SK-N-SH (cell line): ENCODE data around the gene SEC24B. TPM values are rescaled to one million over a fixed set of nuclear protein-coding genes. Genes with fewer than 3 reads are reported as not detected.

Source experiments
- CTCF ChIA-PET: fragments of 300-600, 350-600 bp; formaldehyde crosslinking; extraction: SDS; loops from one replicate; lab custom pipeline; 2021; lab: Yijun Ruan, JAX
- POLR2A ChIA-PET: fragments of 350-600 bp; sonication (Branson Sonifier 250); formaldehyde crosslinking; extraction: SDS; loops from one replicate; lab custom pipeline; 2020; ENCODE audit warnings: antibody characterized with exemption, inconsistent platforms; lab: Yijun Ruan, JAX
- DNase-seq: peaks from one replicate; pipeline ENCODE4 v3.0.0; 2012
- H2AFZ ChIP-seq: fragments of 200-600 bp; sonication (generic); 2 replicates; pipeline ENCODE4 v1.8.1; 2016; ENCODE audit warnings: antibody characterized with exemption, mild to moderate bottlenecking, low read depth
- H3F3A ChIP-seq: fragments of 200-600 bp; sonication (generic); replicated peaks from 2 replicates; pipeline ENCODE3; 2016; ENCODE audit warnings: antibody characterized with exemption, mild to moderate bottlenecking; ENCODE audit not compliant: insufficient read depth
- H3K27ac ChIP-seq, 2 experiments: fragments of 200-500 bp in 1 of 2; fragments of 200-600 bp in 1 of 2; sonication (Bioruptor generic) in 1 of 2; sonication (generic), shearing (Covaris generic) in 1 of 2; 2 replicates each; pipeline versions ENCODE4 v1.5.1 to v1.6.1; 2014 to 2016; ENCODE audit warnings: low read depth in 2 of 2, inconsistent platforms in 1 of 2, low read length in 1 of 2, mild to moderate bottlenecking in 1 of 2, mixed read lengths in 1 of 2
- H3K27me3 ChIP-seq: fragments of 200-600 bp; sonication (generic), shearing (Covaris generic); 2 replicates; pipeline ENCODE4 v1.6.1; 2016; ENCODE audit warnings: mixed run types; ENCODE audit not compliant: insufficient read depth
- H3K36me3 ChIP-seq, 2 experiments: fragments of 200-500 bp in 1 of 2; fragments of 200-600 bp in 1 of 2; sonication (Bioruptor generic) in 1 of 2; sonication (generic) in 1 of 2; replicated peaks in 1 of 2; 2 replicates each; pipeline versions ENCODE3 to v1.5.1; 2014 to 2016; ENCODE audit warnings: low read length in 1 of 2, mild to moderate bottlenecking in 1 of 2; ENCODE audit not compliant: insufficient read depth in 2 of 2, control insufficient read depth in 1 of 2
- H3K4me1 ChIP-seq, 2 experiments: fragments of 200-500 bp in 1 of 2; fragments of 200-600 bp in 1 of 2; sonication (Bioruptor generic) in 1 of 2; sonication (generic), shearing (Covaris generic) in 1 of 2; 2 replicates each; pipeline versions ENCODE4 v1.5.1 to v1.6.1; 2014 to 2016; ENCODE audit warnings: low read depth in 1 of 2, low read length in 1 of 2, mixed run types in 1 of 2; ENCODE audit not compliant: insufficient read depth in 2 of 2, control insufficient read depth in 1 of 2
- H3K4me2 ChIP-seq: fragments of 200-600 bp; sonication (generic), shearing (Covaris generic); 2 replicates; pipeline ENCODE4 v1.6.1; 2017; ENCODE audit warnings: mixed run types
- H3K4me3 ChIP-seq, 2 experiments: fragments of 200-500 bp in 1 of 2; fragments of 200-600 bp in 1 of 2; sonication (Bioruptor generic) in 1 of 2; sonication (generic), shearing (Covaris generic) in 1 of 2; 2 replicates each; pipeline versions ENCODE4 v1.5.1 to v1.8.1; 2014 to 2016; ENCODE audit warnings: low read depth in 2 of 2, inconsistent platforms in 1 of 2, low read length in 1 of 2, mild to moderate bottlenecking in 1 of 2, mixed read lengths in 1 of 2, moderate library complexity in 1 of 2
- H3K79me2 ChIP-seq: fragments of 200-600 bp; sonication (generic); 2 replicates; pipeline ENCODE4 v1.8.1; 2017; ENCODE audit warnings: mild to moderate bottlenecking; ENCODE audit not compliant: insufficient read depth
- H3K9ac ChIP-seq: fragments of 200-600 bp; sonication (generic); 2 replicates; pipeline ENCODE4 v1.6.1; 2017; ENCODE audit warnings: mixed run types
- H3K9me2 ChIP-seq: fragments of 200-600 bp; sonication (generic); 2 replicates; pipeline ENCODE4 v1.6.1; 2017; ENCODE audit warnings: mixed run types
- H3K9me3 ChIP-seq: fragments of 200-600 bp; sonication (generic); 2 replicates; pipeline ENCODE4 v1.6.1; 2017; ENCODE audit warnings: mixed run types, mild to moderate bottlenecking, moderate library complexity
- H4K20me1 ChIP-seq: fragments of 200-600 bp; sonication (generic); 2 replicates; pipeline ENCODE4 v1.6.1; 2017; ENCODE audit warnings: mild to moderate bottlenecking, mixed run types; ENCODE audit not compliant: insufficient read depth
- CHD2 ChIP-seq: fragments of 150-350 bp; IDR thresholded peaks from 2 replicates; pipeline ENCODE4 v1.6.1; 2018; ENCODE audit warnings: low read length; ENCODE audit not compliant: partially characterized antibody
- ELF1 ChIP-seq: IDR thresholded peaks from 2 replicates; pipeline ENCODE4 v1.4.0; 2012
- EZH2phosphoT487 ChIP-seq: fragments of 200-600 bp; sonication (generic); IDR thresholded peaks from 2 replicates; pipeline ENCODE4 v1.6.1; 2017; ENCODE audit warnings: low read depth, mixed run types, mild to moderate bottlenecking, antibody characterized with exemption, moderate library complexity, borderline replicate concordance
- FOSL2 ChIP-seq: IDR thresholded peaks from 2 replicates; pipeline ENCODE4 v1.4.0; 2012; ENCODE audit warnings: low read depth, mild to moderate bottlenecking, moderate library complexity, borderline replicate concordance
- FOXJ3 ChIP-seq: sonication (generic); formaldehyde crosslinking; IDR thresholded peaks from 2 replicates; pipeline ENCODE4 v1.5.1; 2020; ENCODE audit warnings: mild to moderate bottlenecking, missing genetic modification reagents
- GABPA ChIP-seq: IDR thresholded peaks from 2 replicates; pipeline ENCODE4 v1.4.0; 2012; ENCODE audit warnings: low read depth, mild to moderate bottlenecking
- GATA2 ChIP-seq: sonication (generic); formaldehyde crosslinking; IDR thresholded peaks from 2 replicates; pipeline ENCODE4 v1.5.0; 2020; ENCODE audit warnings: mild to moderate bottlenecking, missing genetic modification reagents
- NRF1 ChIP-seq: IDR thresholded peaks from 2 replicates; pipeline ENCODE4 v1.6.1; 2012; ENCODE audit warnings: low read depth, mild to moderate bottlenecking, low read length
- RAD21 ChIP-seq: IDR thresholded peaks from 2 replicates; pipeline ENCODE4 v1.6.1; 2012; ENCODE audit warnings: mild to moderate bottlenecking, low read length
- SIN3A ChIP-seq: IDR thresholded peaks from 2 replicates; pipeline ENCODE4 v1.6.1; 2012; ENCODE audit warnings: low read depth, mild to moderate bottlenecking, low read length, moderate library complexity, borderline replicate concordance
- WGBS: methylation state at CpG from one replicate; pipeline ENCODE4 v1.1.6; 2017; ENCODE audit warnings: low lambda C conversion rate; 5-methylcytosine and 5-hydroxymethylcytosine counted together
- polyA plus RNA-seq, 3 experiments: library from polyadenylated mRNA; depleted of rRNA; stranded (reverse); fragments of >200 nt; gene quantifications; 2 replicates each; pipeline ENCODE4 v1.2.3, GENCODE V29; 2012
- TF ChIP-seq, protein P1 (sequence below): IDR thresholded peaks from 2 replicates; pipeline ENCODE4 v1.4.0; 2012; ENCODE audit warnings: low read depth, borderline replicate concordance
- TF ChIP-seq, protein P2 (sequence below): fragments of 200-600 bp; sonication (generic); IDR thresholded peaks from 2 replicates; pipeline ENCODE4 v1.6.1; 2017; ENCODE audit warnings: antibody characterized with exemption, mild to moderate bottlenecking, moderate library complexity
- TF ChIP-seq, protein P3 (sequence below): IDR thresholded peaks from 2 replicates; pipeline ENCODE4 v1.6.1; 2012; ENCODE audit warnings: mild to moderate bottlenecking, low read depth, low read length, moderate library complexity
- TF ChIP-seq, protein P4 (sequence below): IDR thresholded peaks from 2 replicates; pipeline ENCODE4 v1.4.0; 2012; ENCODE audit warnings: low read depth

SEC24B gene
- polyA plus RNA-seq, 1 of the 3 experiments (the other 2 are of a cell fraction), result 23.0 TPM

DNA sequence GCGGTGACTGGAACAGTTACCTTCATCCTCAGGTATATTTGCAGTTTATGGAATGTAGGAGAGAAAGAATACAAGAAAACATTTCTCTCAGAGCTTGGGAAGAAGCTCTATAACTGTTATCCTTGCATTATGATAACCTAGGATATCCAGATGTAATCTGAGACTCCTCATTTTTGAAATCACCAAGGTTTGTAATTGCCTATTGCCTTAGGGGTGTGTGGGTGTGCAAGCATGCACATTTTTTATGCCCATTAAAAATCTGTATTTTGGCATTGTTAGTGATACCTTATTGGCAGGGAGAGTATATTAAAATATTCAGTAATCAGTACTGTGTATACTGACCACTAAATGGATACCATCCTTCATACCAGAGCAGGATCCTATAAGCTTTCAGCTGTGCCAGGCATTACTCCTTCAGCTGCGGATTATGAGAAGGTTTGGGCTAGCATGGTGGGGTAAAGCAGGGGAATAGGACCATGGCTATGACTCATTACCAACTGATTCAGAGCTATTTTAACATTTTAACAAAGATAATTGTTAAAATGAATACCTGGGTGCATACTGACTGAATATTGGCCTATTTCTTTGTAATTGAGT lies 8.3 kb downstream of the SEC24B start:
- no peak overlapping the region; a peak in 1 of 4 replicates for H3K27ac ChIP-seq
- peaks cover 2 to 37% of the 10 kb centered on the region in 2 experiments; a peak in 3 of 4 replicates for H3K4me1 ChIP-seq
- no peak overlapping the region for H3K4me3 ChIP-seq
- 0 out of 2 replicates have a peak overlapping the region, but pooled peaks have one; percentile 5 for H3K4me2 ChIP-seq
- no peaks in the 10 kb centered on the region for H3K9me3 ChIP-seq
- no peak overlapping the region for H3K9ac ChIP-seq
- no peaks in the 10 kb centered on the region for H3K27me3 ChIP-seq
- ChIA-PET CTCF (interaction anchor here (1.3 kb wide), 1 partner anchor 9 kb away, joined by 4 read pairs; the partner anchor contains the start of gene SEC24B), POLR2A (no interaction called here)
- DNase-seq, result no peak
- peaks cover 22% of the 10 kb centered on the region for H3F3A ChIP-seq
- no peak overlapping the region for H2AFZ ChIP-seq
- TF ChIP-seq, protein P1, sequence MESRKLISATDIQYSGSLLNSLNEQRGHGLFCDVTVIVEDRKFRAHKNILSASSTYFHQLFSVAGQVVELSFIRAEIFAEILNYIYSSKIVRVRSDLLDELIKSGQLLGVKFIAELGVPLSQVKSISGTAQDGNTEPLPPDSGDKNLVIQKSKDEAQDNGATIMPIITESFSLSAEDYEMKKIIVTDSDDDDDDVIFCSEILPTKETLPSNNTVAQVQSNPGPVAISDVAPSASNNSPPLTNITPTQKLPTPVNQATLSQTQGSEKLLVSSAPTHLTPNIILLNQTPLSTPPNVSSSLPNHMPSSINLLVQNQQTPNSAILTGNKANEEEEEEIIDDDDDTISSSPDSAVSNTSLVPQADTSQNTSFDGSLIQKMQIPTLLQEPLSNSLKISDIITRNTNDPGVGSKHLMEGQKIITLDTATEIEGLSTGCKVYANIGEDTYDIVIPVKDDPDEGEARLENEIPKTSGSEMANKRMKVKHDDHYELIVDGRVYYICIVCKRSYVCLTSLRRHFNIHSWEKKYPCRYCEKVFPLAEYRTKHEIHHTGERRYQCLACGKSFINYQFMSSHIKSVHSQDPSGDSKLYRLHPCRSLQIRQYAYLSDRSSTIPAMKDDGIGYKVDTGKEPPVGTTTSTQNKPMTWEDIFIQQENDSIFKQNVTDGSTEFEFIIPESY, result no peak
- H3K9me2 ChIP-seq, result no peaks in the 10 kb centered on the region
- H4K20me1 ChIP-seq, result peaks cover 84% of the 10 kb centered on the region
- peaks cover 100% of the 10 kb centered on the region for H3K79me2 ChIP-seq
- 81% methylated on average over 2 of the region's 2 CpGs for WGBS
- H3K36me3 ChIP-seq, result peaks cover 8 to 14% of the 10 kb centered on the region in 2 experiments

DNA sequence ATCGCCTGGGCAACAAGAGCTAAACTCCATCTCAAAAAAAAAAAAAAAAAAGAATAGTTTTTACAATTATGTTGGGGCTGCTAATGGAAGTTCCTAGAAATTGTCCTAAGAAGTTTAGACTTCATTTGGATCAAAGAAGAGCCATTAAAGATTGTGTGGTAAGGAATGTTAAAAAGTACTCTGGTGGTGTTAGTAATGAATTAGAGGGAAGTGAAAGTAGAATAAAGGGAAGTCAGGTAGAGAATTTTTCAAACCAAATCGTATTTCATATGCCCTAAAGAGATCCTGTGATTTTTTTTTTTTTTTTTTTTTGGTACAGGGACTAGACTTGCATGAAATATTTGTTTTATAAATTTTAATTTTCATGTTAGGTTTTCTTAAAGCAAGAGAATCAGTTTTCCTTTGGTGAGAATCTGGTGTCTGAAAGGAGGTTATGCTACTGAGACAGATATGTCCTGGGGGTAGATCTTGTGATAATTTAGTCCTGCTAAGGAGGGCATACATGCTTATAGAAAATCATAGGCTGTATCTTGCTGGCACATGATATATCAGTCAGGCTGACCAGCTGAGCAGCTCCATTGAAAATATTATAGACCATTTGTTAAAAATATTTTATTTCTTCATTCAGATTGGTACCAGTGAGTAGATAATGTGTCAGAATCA lies 10.7 kb downstream of the SEC24B start:
- peaks cover 13 to 24% of the 10 kb centered on the region in 2 experiments for H3K36me3 ChIP-seq
- peaks cover 12% of the 10 kb centered on the region for H3F3A ChIP-seq
- no peaks in the 10 kb centered on the region for H3K9me3 ChIP-seq
- WGBS, result 92% methylated on average over 2 of the region's 2 CpGs
- H3K27me3 ChIP-seq, result no peaks in the 10 kb centered on the region
- no peak overlapping the region for H3K4me2 ChIP-seq
- H3K9me2 ChIP-seq, result no peaks in the 10 kb centered on the region
- peaks cover 82% of the 10 kb centered on the region for H4K20me1 ChIP-seq
- peaks cover 2 to 37% of the 10 kb centered on the region in 2 experiments; a peak in 3 of 4 replicates for H3K4me1 ChIP-seq
- peaks cover 100% of the 10 kb centered on the region for H3K79me2 ChIP-seq
- H3K4me3 ChIP-seq, result no peak overlapping the region
- ChIA-PET CTCF (interaction anchor here (2.6 kb wide), 1 partner anchor 10 kb away, joined by 16 read pairs; the partner anchor contains the start of gene SEC24B), POLR2A (no interaction called here)
- DNase-seq, result no peak
- no peak overlapping the region for H3K9ac ChIP-seq
- no peak overlapping the region for H2AFZ ChIP-seq
- no peak overlapping the region for H3K27ac ChIP-seq
- TF ChIP-seq, protein P2, sequence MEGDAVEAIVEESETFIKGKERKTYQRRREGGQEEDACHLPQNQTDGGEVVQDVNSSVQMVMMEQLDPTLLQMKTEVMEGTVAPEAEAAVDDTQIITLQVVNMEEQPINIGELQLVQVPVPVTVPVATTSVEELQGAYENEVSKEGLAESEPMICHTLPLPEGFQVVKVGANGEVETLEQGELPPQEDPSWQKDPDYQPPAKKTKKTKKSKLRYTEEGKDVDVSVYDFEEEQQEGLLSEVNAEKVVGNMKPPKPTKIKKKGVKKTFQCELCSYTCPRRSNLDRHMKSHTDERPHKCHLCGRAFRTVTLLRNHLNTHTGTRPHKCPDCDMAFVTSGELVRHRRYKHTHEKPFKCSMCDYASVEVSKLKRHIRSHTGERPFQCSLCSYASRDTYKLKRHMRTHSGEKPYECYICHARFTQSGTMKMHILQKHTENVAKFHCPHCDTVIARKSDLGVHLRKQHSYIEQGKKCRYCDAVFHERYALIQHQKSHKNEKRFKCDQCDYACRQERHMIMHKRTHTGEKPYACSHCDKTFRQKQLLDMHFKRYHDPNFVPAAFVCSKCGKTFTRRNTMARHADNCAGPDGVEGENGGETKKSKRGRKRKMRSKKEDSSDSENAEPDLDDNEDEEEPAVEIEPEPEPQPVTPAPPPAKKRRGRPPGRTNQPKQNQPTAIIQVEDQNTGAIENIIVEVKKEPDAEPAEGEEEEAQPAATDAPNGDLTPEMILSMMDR, result no peak
- no peak for TF ChIP-seq SIN3A
- TF ChIP-seq NRF1, result no peak
- no peak for TF ChIP-seq FOXJ3
- TF ChIP-seq FOSL2, result no peak
- TF ChIP-seq, protein P3, sequence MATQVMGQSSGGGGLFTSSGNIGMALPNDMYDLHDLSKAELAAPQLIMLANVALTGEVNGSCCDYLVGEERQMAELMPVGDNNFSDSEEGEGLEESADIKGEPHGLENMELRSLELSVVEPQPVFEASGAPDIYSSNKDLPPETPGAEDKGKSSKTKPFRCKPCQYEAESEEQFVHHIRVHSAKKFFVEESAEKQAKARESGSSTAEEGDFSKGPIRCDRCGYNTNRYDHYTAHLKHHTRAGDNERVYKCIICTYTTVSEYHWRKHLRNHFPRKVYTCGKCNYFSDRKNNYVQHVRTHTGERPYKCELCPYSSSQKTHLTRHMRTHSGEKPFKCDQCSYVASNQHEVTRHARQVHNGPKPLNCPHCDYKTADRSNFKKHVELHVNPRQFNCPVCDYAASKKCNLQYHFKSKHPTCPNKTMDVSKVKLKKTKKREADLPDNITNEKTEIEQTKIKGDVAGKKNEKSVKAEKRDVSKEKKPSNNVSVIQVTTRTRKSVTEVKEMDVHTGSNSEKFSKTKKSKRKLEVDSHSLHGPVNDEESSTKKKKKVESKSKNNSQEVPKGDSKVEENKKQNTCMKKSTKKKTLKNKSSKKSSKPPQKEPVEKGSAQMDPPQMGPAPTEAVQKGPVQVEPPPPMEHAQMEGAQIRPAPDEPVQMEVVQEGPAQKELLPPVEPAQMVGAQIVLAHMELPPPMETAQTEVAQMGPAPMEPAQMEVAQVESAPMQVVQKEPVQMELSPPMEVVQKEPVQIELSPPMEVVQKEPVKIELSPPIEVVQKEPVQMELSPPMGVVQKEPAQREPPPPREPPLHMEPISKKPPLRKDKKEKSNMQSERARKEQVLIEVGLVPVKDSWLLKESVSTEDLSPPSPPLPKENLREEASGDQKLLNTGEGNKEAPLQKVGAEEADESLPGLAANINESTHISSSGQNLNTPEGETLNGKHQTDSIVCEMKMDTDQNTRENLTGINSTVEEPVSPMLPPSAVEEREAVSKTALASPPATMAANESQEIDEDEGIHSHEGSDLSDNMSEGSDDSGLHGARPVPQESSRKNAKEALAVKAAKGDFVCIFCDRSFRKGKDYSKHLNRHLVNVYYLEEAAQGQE, result no peak
- TF ChIP-seq, protein P1, result no peak
- no peak for TF ChIP-seq EZH2phosphoT487
- TF ChIP-seq, protein P4, sequence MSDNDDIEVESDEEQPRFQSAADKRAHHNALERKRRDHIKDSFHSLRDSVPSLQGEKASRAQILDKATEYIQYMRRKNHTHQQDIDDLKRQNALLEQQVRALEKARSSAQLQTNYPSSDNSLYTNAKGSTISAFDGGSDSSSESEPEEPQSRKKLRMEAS, result no peak
- no peak for TF ChIP-seq CHD2
- TF ChIP-seq GABPA, result no peak
- no peak for TF ChIP-seq ELF1
- TF ChIP-seq GATA2, result no peak
- no peak for TF ChIP-seq RAD21
